IMR-90 (cell line): ENCODE results near the gene SLC7A4. TPM values are rescaled to one million over a fixed set of nuclear protein-coding genes. Genes with fewer than 3 reads are reported as not detected.
A peak's percentile ranks its signal among the peaks of the same experiment; 100 is the strongest.

Experiments
- ATAC-seq: fragments of 200-7000 bp; cut with Tn5 transposase; 2 replicates; pipeline ENCODE4 v1.9.1; 2020; ENCODE audit warnings: low read depth, mild to moderate bottlenecking, moderate library complexity
- BruUV-seq: library from RNA; stranded (reverse); fragments of 400-500 nt; replicated peaks from 2 replicates; lab custom pipeline; 2021; lab: Mats Ljungman, UMichigan
- CTCF ChIA-PET: fragments of 300-600 bp; formaldehyde crosslinking; extraction: SDS; loops from one replicate; lab custom pipeline; 2021; ENCODE audit warnings: antibody characterized with exemption; lab: Yijun Ruan, JAX
- POLR2A ChIA-PET: fragments of 300-600 bp; sonication (Branson Sonifier 250); formaldehyde crosslinking; loops from one replicate; lab custom pipeline; 2022; ENCODE audit warnings: antibody characterized with exemption; ENCODE audit not compliant: unreplicated experiment; lab: Charles Lee
- DNase-seq: peaks from one replicate; pipeline ENCODE4 v3.0.0; 2013
- H2AFZ ChIP-seq: replicated peaks from 2 replicates; pipeline ENCODE3; 2013; ENCODE audit warnings: low read length, mild to moderate bottlenecking; ENCODE audit not compliant: poor library complexity
- H2AK5ac ChIP-seq: 2 replicates; pipeline ENCODE4 v1.6.1; 2013; ENCODE audit warnings: low read depth, low read length, inconsistent platforms
- H2AK9ac ChIP-seq: replicated peaks from 2 replicates; pipeline ENCODE3; 2013; ENCODE audit warnings: mild to moderate bottlenecking, low read depth, low read length, moderate library complexity; ENCODE audit not compliant: poor library complexity
- H2BK120ac ChIP-seq: 2 replicates; pipeline ENCODE4 v1.6.1; 2013; ENCODE audit warnings: low read depth, low read length, inconsistent platforms
- H2BK15ac ChIP-seq: 3 replicates; pipeline ENCODE4 v1.6.1; 2013; ENCODE audit warnings: low read depth, low read length, inconsistent platforms
- H2BK20ac ChIP-seq: 2 replicates; pipeline ENCODE4 v1.6.1; 2013; ENCODE audit warnings: low read depth, mild to moderate bottlenecking, inconsistent platforms, low read length, moderate library complexity
- H2BK5ac ChIP-seq: 2 replicates; pipeline ENCODE4 v1.6.1; 2013; ENCODE audit warnings: mild to moderate bottlenecking, low read depth, low read length, inconsistent platforms; ENCODE audit not compliant: poor library complexity, severe bottlenecking
- H3K14ac ChIP-seq: replicated peaks from 2 replicates; pipeline ENCODE4 v1.6.1; 2013; ENCODE audit warnings: low read depth, low read length, inconsistent platforms
- H3K18ac ChIP-seq: 2 replicates; pipeline ENCODE4 v1.6.1; 2013; ENCODE audit warnings: low read depth, low read length, control low read depth
- H3K23ac ChIP-seq: 2 replicates; pipeline ENCODE4 v1.6.1; 2013; ENCODE audit warnings: low read depth, low read length, inconsistent platforms
- H3K27ac ChIP-seq: 2 replicates; pipeline ENCODE4 v1.5.1; 2013; ENCODE audit warnings: mild to moderate bottlenecking, control low read depth, low read length; ENCODE audit not compliant: insufficient read depth
- H3K27me3 ChIP-seq: 2 replicates; pipeline ENCODE4 v1.6.1; 2013; ENCODE audit warnings: low read length; ENCODE audit not compliant: control insufficient read depth, insufficient read depth
- H3K36me3 ChIP-seq: 2 replicates; pipeline ENCODE4 v1.6.1; 2013; ENCODE audit warnings: low read length, mixed read lengths; ENCODE audit not compliant: control insufficient read depth, insufficient read depth
- H3K4ac ChIP-seq: 2 replicates; pipeline ENCODE4 v1.6.1; 2013; ENCODE audit warnings: low read depth, low read length, inconsistent platforms
- H3K4me1 ChIP-seq: 2 replicates; pipeline ENCODE4 v1.6.1; 2013; ENCODE audit warnings: low read length, mixed read lengths; ENCODE audit not compliant: control insufficient read depth, insufficient read depth
- H3K4me2 ChIP-seq: 2 replicates; pipeline ENCODE4 v1.6.1; 2013; ENCODE audit warnings: low read depth, mild to moderate bottlenecking, control low read depth, low read length, moderate library complexity
- H3K4me3 ChIP-seq: 2 replicates; pipeline ENCODE4 v1.5.1; 2013; ENCODE audit warnings: low read depth, mild to moderate bottlenecking, control low read depth, low read length, moderate library complexity; ENCODE audit not compliant: insufficient read depth
- H3K56ac ChIP-seq: 2 replicates; pipeline ENCODE4 v1.6.1; 2013; ENCODE audit warnings: low read length, inconsistent platforms; ENCODE audit not compliant: insufficient read depth; ENCODE audit errors: extremely low read depth
- H3K79me1 ChIP-seq, 2 experiments: 2 replicates each; pipeline ENCODE4 v1.6.1; 2013; ENCODE audit warnings: low read length in 2 of 2, inconsistent platforms in 1 of 2, low read depth in 1 of 2
- H3K9ac ChIP-seq: 2 replicates; pipeline ENCODE4 v1.6.1; 2013; ENCODE audit warnings: low read depth, low read length, control low read depth
- H3K9me1 ChIP-seq: 2 replicates; pipeline ENCODE4 v1.6.1; 2013; ENCODE audit warnings: low read length, inconsistent platforms; ENCODE audit not compliant: insufficient read depth
- H3K9me3 ChIP-seq: 2 replicates; pipeline ENCODE4 v1.6.1; 2013; ENCODE audit warnings: low read length; ENCODE audit not compliant: control insufficient read depth, insufficient read depth
- H4K20me1 ChIP-seq: 2 replicates; pipeline ENCODE4 v1.6.1; 2013; ENCODE audit warnings: low read length, inconsistent platforms; ENCODE audit not compliant: insufficient read depth
- H4K5ac ChIP-seq: 2 replicates; pipeline ENCODE4 v1.6.1; 2013; ENCODE audit warnings: mild to moderate bottlenecking, low read depth, low read length, control low read depth
- H4K8ac ChIP-seq, 2 experiments: 2 replicates each; pipeline ENCODE4 v1.6.1; 2013; ENCODE audit warnings: low read depth in 2 of 2, low read length in 2 of 2, control low read depth in 1 of 2, inconsistent platforms in 1 of 2
- H4K91ac ChIP-seq: 2 replicates; pipeline ENCODE4 v1.6.1; 2013; ENCODE audit warnings: low read depth, low read length, inconsistent platforms; ENCODE audit not compliant: insufficient read depth
- BHLHE40 ChIP-seq: fragments of 150-350 bp; IDR thresholded peaks from 2 replicates; pipeline ENCODE4 v1.6.1; 2016; ENCODE audit warnings: mild to moderate bottlenecking, low read depth, low read length
- CEBPB ChIP-seq: IDR thresholded peaks from 2 replicates; pipeline ENCODE4 v1.6.1; 2012; ENCODE audit warnings: low read depth, low read length, improper control_type of control experiment
- FOS ChIP-seq: fragments of 150-350 bp; IDR thresholded peaks from 2 replicates; pipeline ENCODE4 v1.6.1; 2016; ENCODE audit warnings: low read depth, low read length
- MAFK ChIP-seq: IDR thresholded peaks from 2 replicates; pipeline ENCODE4 v1.6.1; 2012; ENCODE audit warnings: low read depth, low read length, improper control_type of control experiment
- NFE2L2 ChIP-seq: fragments of 150-350 bp; IDR thresholded peaks from 2 replicates; pipeline ENCODE4 v1.6.1; 2016; ENCODE audit warnings: low read depth, mild to moderate bottlenecking, low read length
- RCOR1 ChIP-seq: IDR thresholded peaks from 2 replicates; pipeline ENCODE4 v1.6.1; 2012; ENCODE audit warnings: mild to moderate bottlenecking, low read length, improper control_type of control experiment; ENCODE audit not compliant: insufficient replicate concordance
- WGBS, 2 experiments: methylation state at CpG; one replicate each; pipeline versions ENCODE4 v1.1.5 to v1.1.7; 2013; ENCODE audit warnings: missing lambda C conversion rate in 2 of 2; ENCODE audit not compliant: insufficient read length in 1 of 2; ENCODE audit errors: extremely low coverage in 2 of 2; 5-methylcytosine and 5-hydroxymethylcytosine counted together
- dilution Hi-C: fragments of 300-500 bp; cut with HindIII; formaldehyde crosslinking; loops from one replicate; pipeline ENCODE4 v1.14.3; 2018; ENCODE audit warnings: low sequenced_read_pairs; ENCODE audit not compliant: unreplicated experiment
- in situ Hi-C: fragments of 300-500 bp; cut with MboI; formaldehyde crosslinking; loops from 3 replicates; pipeline ENCODE4 v1.14.3; 2019; ENCODE audit warnings: low sequenced_read_pairs, inconsistent platforms, mixed read lengths
- intact Hi-C: fragments of 100-400 bp; cut with micrococcal nuclease; formaldehyde crosslinking; loops from 2 replicates; pipeline ENCODE4 v1.10.0; 2022
- polyA plus RNA-seq, 3 experiments: library from polyadenylated mRNA; depleted of rRNA; stranded (reverse); fragments of >200 nt; gene quantifications; 2 replicates each; pipeline ENCODE4 v1.2.3, GENCODE V29; 2012; ENCODE audit warnings: low replicate concordance in 1 of 3
- total RNA-seq: library from RNA; depleted of rRNA; stranded (reverse); fragments of >200 nt; gene quantifications from 2 replicates; pipeline ENCODE4 v1.2.3, GENCODE V29; 2012
- TF ChIP-seq, protein P1 (sequence below): conservative IDR thresholded peaks from 2 replicates; pipeline ENCODE4 v1.5.1; 2012; ENCODE audit warnings: mild to moderate bottlenecking, low read depth, low read length, improper control_type of control experiment

Gene SLC7A4
- total and polyA plus RNA-seq, 2 of the 4 experiments (the other 2 are of a cell fraction), result 0.03 TPM; not detected in 1

DNA sequence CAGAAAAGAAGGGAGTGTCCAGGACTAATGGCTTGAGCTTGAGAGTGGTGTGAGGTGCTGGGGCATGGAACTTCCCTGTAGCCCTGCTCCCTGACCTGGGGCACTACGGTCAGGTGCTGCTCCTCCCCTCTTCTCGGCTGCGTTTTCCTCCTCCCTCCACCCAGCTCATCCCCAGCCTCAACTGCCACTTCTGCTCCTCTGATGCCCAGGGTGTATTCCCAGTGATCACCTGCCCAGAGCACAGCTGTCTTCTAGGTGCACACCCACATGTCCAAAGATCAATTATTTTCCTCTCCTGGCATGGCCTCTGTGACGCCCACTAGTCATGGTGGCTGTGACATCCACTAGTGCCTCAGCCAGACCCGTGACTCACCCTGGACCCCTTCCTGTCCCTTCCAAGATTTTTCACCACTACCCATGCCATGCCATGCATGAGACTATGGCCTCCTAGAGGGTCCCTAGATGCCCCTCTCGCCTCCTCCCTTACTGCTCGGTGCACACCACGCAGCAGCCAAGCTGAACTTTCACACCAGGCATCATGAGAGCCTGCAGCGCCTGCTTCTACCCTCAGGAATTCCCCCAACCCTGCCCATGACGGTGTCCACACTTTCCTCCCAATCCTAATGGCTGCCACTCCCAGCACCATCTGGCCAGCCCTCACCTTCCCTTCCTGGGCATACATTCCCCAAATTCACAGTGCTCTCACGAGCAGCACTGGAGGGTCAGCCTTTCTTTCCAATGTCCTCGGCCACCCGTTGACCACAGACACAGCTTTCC lies 15.5 kb downstream of the SLC7A4 start:
- BruUV-seq, result no TSS peak
- H3K14ac ChIP-seq, result no peak overlapping the region
- POLR2A ChIA-PET, result no interaction called here
- CTCF ChIA-PET, result no interaction called here
- H3K27me3 ChIP-seq, result peaks cover 3% of the 10 kb centered on the region
- no peak overlapping the region for H2BK5ac ChIP-seq
- peaks cover 4% of the 10 kb centered on the region; the same call in 1 of the 2 replicates for H4K20me1 ChIP-seq
- dilution Hi-C loops, result no loop called here
- no peak overlapping the region for H2AFZ ChIP-seq
- no peak overlapping the region for H3K56ac ChIP-seq
- no peak overlapping the region for H2BK15ac ChIP-seq
- no peaks in the 10 kb centered on the region for H3K9me3 ChIP-seq
- no peak overlapping the region for H4K91ac ChIP-seq
- DNase-seq (no peak), ATAC-seq (no peak)
- no peak overlapping the region for H3K4me2 ChIP-seq
- H4K8ac ChIP-seq, result no peak overlapping the region
- H3K23ac ChIP-seq, result no peak overlapping the region
- no peak overlapping the region for H4K5ac ChIP-seq
- H3K27ac ChIP-seq, result no peak overlapping the region
- intact Hi-C loops, result no loop called here
- in situ Hi-C loops, result loop anchor here (10.0 kb wide), 1 partner anchor 78 kb away; no protein-coding TSS in a partner anchor
- H3K9ac ChIP-seq, result no peak overlapping the region
- 0 out of 4 replicates have a peak, but pooled peaks cover 0 to 5% of the 10 kb centered on the region in 2 experiments for H3K79me1 ChIP-seq
- H2BK20ac ChIP-seq, result no peak overlapping the region
- peaks cover 6% of the 10 kb centered on the region; the same call in 1 of the 2 replicates for H3K9me1 ChIP-seq
- H3K36me3 ChIP-seq, result no peaks in the 10 kb centered on the region
- H3K4ac ChIP-seq, result no peak overlapping the region
- no peak overlapping the region for H2BK120ac ChIP-seq
- peaks cover 14% of the 10 kb centered on the region for H3K4me1 ChIP-seq
- no peak overlapping the region for H2AK5ac ChIP-seq
- 81% methylated on average over 6 of the region's 13 CpGs; no CpG with 5 or more reads in 1 of the 2 experiments for WGBS, 2 experiments
- no peak overlapping the region for H3K18ac ChIP-seq
- TF ChIP-seq FOS, result no peak
- no peak for TF ChIP-seq RCOR1
- TF ChIP-seq NFE2L2, result no peak
- no peak for TF ChIP-seq MAFK
- TF ChIP-seq BHLHE40, result no peak
- no peak for TF ChIP-seq CEBPB
- TF ChIP-seq, protein P1, sequence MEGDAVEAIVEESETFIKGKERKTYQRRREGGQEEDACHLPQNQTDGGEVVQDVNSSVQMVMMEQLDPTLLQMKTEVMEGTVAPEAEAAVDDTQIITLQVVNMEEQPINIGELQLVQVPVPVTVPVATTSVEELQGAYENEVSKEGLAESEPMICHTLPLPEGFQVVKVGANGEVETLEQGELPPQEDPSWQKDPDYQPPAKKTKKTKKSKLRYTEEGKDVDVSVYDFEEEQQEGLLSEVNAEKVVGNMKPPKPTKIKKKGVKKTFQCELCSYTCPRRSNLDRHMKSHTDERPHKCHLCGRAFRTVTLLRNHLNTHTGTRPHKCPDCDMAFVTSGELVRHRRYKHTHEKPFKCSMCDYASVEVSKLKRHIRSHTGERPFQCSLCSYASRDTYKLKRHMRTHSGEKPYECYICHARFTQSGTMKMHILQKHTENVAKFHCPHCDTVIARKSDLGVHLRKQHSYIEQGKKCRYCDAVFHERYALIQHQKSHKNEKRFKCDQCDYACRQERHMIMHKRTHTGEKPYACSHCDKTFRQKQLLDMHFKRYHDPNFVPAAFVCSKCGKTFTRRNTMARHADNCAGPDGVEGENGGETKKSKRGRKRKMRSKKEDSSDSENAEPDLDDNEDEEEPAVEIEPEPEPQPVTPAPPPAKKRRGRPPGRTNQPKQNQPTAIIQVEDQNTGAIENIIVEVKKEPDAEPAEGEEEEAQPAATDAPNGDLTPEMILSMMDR, result no peak
- no peak overlapping the region for H3K4me3 ChIP-seq
- peak overlapping the region; percentile 28 for H2AK9ac ChIP-seq
